ENCODE data around the gene CCDC51.
"Not testable (repeated sequence)": the region's sequence is repeated elsewhere in the genome, so short reads cannot be mapped to it uniquely, and the experiment has no call there.

The CCDC51 gene

GRCh38 chr3:48404440-48405342 is 35.2 kb downstream of the CCDC51 start:
- DNase-seq = no peak

GRCh38 chr3:48403533-48404439 is 36.1 kb downstream of the CCDC51 start:
- DNase-seq = no peak

DNA sequence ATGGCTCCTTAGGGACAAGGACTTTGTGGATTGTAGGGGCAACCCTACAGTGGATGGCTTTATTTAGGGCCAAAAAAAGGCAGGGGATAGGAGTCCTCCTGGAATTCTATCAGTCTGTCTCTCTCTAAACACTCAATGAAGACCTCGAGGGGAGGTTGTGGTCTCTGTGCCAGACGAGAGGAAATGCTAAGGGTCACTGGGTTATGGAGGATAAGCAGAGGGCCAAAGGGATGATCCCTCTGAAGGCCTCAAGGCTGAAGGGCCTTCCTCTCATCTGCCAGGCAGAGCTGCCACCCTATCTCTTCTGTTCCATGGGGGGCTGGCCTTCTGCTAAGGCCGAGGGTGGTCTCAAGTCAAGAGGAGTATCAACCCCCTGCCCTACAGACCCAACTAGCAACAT is 37.0 kb downstream of the CCDC51 start:
- no peak for DNase-seq

GRCh38 chr3:48402281-48402732 is 37.6 kb downstream of the CCDC51 start:
- no peak for DNase-seq

DNA sequence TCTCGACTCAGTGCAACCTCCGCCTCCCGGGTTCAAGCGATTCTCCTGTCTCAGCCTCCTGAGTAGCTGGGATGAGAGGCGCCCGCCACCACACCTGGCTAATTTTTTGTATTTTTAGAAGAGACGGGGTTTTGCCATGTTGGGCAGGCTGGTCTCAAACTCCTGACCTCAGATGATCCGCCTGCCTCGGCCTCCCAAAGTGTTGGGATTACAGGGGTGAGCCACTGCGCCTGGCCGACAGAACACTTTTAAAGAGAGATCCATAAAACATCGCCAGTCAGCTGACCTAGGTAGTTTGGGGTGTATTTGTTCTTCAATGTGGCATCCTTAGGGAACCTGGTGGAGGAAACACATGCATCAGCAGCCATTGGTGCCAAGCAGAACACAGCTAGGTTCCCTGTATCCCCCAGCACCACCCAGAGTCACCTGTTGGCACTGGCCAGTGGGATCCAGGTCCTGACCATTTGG is 38.5 kb downstream of the CCDC51 start:
- DNase-seq = not testable (repeated sequence)

GRCh38 chr3:48400824-48401433 is 39.0 kb downstream of the CCDC51 start:
- peak; percentile 51 to 59 for DNase-seq

DNA sequence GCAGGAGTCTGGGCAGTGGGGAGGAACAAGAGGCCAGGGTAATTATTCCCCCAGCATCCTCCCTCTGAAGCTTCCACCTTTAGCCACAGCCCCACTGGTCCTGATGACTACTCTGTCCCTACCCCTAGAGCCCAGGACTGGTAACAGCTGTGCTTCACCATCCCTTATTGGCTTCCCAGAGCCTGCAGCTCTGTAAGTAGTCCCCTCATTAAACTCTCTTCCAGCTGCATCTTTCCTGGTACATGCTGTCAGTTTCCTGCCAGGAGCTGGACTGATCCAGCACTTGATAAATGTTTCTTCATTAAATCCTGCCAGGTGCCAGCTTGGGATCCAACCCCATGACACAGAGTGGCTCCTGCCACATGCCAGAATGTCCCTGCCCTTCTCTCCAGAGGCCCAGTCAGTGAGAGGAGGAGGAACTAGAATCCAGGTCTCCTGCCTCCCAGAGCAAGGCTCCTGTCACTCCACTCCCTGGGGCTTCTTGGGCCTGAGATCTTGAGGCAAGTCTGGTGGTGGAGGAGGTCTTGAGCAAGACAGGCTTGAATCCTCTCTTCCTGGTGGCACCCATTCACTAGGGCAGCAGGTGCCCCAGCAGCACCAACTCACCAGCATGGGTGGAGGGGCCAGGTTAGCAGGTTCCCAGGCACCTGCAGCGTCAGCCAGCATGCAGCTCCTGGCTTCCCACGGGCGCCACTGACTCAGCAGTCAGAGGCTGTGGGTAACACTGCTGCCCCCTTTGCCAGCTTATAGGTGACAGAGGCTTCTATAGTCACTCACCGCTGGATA is 40.3 kb downstream of the CCDC51 start:
- DNase-seq = no peak

GRCh38 chr3:48398701-48399386 is 41.1 kb downstream of the CCDC51 start:
- DNase-seq = no peak

DNA sequence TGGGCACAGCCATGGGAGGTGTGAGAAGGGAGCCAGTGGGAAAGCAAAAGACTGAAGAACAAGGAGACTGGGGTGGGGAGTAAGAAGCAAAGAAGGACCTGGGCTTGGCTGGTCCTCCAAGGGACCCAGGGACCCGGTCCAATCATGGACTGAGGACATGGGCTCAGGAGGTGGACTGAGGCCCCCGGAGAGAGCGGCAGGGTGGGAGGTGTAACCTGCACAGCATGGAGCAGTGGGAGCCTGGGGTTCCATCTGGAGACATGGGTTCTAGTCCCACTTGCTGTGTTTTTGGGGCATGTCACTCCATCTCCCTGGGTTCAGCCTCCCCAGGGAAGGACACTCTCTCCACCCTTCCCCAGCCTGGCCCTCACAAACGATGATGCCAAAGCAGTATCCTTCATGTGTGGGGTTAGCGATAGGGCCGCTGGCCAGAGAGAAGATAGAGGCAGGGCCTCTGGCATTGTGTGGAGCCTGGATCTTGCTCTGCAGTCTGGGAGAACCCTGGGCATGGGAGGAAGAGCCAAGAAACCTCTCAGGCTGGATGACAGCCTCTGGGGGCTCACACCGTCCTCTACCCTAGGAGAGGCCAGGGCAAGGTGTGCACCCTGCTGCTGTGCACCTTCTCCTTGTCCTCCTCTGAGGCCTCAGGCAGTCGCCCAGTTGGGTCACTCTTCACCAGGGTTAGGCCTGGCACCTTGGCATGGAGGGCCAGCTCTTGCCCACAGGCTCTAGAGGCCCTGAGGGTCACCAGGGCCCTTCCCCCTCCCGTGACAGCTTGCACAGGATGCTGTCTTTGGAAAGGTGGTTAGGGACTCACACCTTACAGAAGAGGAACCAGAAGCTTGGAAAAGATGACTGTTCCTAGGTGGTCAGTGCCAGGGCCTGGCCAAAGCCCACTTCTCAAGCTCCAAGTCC is 41.9 kb downstream of the CCDC51 start:
- no peak for DNase-seq

GRCh38 chr3:48395714-48396113 is 44.2 kb downstream of the CCDC51 start:
- DNase-seq = no peak

DNA sequence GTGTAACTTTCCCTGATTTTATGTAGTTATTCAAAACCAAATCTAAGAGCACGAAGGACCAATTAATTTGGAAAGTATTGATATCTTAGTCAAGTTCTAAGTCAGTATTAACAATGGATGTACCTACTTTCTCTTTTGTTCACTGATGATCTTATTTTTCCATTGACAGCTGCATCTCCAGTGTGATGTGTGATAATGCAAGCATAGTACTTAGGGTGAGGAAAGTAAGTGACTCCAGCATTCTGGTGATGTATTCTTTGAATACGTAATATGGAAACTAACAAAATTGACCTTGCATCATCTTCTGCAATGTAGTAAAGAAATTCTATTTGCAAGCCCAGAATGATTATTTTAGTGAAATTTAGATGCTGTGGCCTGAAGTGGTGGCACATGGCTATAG is 45.5 kb downstream of the CCDC51 start:
- DNase-seq = no peak

DNA sequence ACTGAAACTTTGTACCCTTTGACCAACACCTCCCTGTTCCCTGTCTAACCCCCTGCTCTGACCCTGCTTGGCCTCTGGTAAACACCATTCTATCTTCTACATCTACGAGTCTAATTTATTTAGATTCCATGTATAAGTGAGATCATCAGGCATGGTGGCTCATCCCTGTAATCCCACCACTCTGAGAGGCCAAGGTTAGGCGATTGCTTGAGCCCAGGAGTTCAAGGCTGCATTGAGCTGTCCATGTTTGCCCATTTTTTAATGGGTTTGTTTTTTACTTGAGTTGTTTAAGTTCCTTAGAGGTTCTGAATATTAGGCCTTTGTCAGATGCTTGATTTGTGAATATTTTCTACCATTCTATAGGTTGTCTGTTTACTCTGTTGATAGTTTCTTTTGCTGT is 51.0 kb downstream of the CCDC51 start:
- no peak for DNase-seq

DNA sequence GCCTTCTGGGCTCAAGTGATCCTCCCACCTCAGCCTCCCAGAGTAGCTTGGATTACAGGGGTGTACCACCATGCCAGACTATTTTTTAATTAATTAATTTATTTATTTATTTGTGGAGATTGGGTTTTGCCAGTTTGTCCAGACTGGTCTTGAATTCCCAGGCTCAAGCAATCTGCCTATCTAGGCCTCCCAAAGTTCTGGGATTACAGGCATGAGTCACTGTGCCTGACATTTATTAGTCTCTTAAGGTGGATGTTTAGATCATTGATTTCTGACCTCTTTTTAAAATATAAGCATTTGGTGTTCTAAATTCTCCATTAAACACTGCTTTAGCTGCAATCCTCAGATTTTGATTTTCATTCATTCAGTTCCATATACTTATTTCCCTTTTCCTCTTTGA is 52.3 kb downstream of the CCDC51 start:
- DNase-seq = no peak
